DMS79 treated with DMSO at 0.1 percent for 48 hours (cell line): ENCODE data around the gene EMILIN3.

Experiments
- DNase-seq: peaks from one replicate; lab custom pipeline; 2025; lab: John Stamatoyannopoulos, UW

The EMILIN3 gene

GRCh38 chr20:41363601-41364000, 3.0 kb downstream of the EMILIN3 start:
- no peak for DNase-seq

- no peak for DNase-seq
Observed at GRCh38 chr20:41362748-41363140, 3.9 kb downstream of the EMILIN3 start.

DNA sequence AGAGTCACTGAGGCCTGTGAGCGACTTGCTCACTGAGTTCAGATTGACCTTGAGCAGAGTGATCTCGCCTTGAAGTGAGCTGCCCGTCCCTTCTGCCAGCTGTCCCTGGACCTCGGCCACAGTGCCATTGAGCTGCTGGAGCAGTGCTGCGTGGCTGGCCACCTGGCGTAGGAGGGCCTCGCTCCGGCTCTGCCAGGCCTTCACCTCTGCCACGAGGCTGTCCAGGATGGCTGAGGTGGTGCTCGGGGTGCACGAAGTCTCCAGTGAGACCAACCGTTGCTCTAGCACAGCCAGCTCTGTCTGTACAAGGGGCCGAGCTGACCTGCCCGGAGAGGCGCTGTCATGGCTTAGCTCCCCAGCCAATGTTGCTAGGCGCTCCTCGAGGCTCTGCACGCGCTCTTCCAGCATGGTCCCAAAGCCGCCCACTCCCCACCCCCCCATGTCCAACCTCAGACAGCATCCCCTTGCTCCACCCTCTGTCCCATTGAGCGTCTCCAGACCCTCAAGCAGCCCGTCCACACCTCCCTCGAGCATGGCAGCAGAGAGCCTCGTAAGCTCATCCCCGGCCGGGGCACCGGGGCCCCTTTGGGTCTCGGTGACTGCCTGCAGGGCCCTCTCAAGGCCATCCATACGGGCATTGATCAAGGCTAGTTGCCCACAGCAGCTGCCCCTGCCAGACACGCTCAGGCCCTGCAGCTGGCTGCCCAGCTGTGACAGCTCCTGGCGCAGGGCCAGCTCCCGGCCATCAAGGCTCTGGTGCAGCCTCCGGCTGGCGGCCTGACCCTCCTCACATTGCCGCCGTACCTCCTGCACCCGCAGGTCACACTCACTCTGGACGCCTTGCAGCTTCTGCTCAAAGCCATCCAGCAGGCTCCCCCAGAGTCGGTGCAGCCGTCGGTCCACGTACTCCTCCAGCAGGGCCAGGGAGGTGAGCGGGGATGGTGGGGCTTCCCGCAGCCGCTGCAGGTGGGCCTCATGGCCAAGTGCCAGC, 4.6 kb downstream of the EMILIN3 start:
- DNase-seq, result peak; percentile 1

GRCh38 chr20:41360831-41361756, 5.5 kb downstream of the EMILIN3 start:
- no peak for DNase-seq

GRCh38 chr20:41359541-41360011, 7.0 kb downstream of the EMILIN3 start:
- no peak for DNase-seq

GRCh38 chr20:41358717-41359116, 7.9 kb downstream of the EMILIN3 start:
- no peak for DNase-seq

GRCh38 chr20:41358230-41358629, 8.4 kb downstream of the EMILIN3 start:
- DNase-seq, result no peak

- no peak for DNase-seq
Observed at GRCh38 chr20:41357424-41358163, 9.0 kb downstream of the EMILIN3 start.

GRCh38 chr20:41356951-41357350, 9.7 kb downstream of the EMILIN3 start:
- no peak for DNase-seq

- DNase-seq, result no peak
Observed at GRCh38 chr20:41355598-41356203, 10.9 kb downstream of the EMILIN3 start.

- no peak for DNase-seq
Observed at GRCh38 chr20:41355192-41355591, 11.4 kb downstream of the EMILIN3 start.

DNA sequence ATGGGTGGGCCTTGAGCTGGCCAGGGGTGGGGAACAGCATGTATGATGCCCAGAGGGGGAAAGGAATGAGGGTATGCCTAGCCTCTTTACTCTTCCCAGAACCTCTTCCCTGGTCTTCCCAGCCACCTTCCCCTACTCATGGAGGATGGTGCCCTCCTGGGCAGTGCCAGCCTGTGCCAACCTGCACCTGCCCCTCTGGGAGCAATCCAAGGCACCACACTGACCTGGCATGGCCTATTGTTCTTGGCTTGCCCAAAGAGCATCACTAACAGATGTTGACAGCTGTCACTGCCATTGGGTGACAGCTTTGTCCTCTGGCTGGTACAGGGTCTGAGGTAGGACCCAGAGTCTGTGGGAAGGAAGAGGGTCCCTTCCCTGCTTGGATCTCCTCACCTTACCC, 13.1 kb downstream of the EMILIN3 start:
- no peak for DNase-seq

DNA sequence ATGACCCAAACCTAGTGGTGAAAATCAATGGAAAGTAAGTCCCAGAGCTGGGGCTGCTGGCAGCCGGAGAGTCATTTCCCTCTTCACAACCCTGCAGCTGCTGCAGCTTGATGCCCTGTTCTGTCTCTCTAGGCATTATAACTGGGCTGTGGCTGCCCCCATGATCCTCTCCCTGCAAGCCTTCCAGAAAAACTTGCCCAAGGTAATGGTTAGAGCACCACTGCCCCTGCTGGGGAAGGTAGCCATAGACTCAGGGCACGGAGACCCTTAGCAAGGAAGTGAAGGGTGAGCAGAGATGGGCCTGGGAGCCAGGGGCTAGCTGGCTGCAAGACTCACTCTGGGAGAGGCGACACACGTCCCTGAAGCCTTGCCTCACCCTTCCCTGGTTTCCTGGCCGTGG, 14.0 kb downstream of the EMILIN3 start:
- no peak for DNase-seq

- no peak for DNase-seq
Observed at GRCh38 chr20:41352106-41352505, 14.5 kb downstream of the EMILIN3 start.

DNA sequence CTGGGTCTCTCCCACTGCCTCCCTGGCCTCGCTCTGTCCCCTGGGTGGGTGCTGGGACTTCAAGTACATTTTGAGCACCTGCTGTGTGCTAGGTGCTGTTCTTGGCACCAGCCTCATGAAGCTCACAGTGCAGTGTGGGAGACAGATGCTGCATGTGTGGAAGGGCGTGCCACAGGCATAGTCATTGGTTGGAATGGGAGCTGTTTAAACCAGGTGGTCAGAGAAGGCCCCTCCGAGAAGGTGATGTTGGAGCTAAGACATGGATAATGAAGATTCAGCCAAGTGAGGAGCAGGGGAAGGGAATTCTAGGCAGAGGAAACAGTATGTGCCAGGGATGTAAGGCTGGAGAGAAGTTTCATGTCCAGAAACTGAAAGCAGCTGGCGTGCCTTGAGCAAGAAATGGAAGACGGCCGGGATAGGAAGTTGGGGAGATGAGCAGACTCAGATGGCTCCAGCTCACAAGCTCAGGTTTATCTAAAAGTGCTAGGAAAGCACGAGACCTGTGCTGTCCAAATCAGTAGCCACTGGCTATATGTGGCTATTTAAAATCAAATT, 16.1 kb downstream of the EMILIN3 start:
- DNase-seq, result no peak

- no peak for DNase-seq
Observed at GRCh38 chr20:41349943-41350342, 16.7 kb downstream of the EMILIN3 start.

DNA sequence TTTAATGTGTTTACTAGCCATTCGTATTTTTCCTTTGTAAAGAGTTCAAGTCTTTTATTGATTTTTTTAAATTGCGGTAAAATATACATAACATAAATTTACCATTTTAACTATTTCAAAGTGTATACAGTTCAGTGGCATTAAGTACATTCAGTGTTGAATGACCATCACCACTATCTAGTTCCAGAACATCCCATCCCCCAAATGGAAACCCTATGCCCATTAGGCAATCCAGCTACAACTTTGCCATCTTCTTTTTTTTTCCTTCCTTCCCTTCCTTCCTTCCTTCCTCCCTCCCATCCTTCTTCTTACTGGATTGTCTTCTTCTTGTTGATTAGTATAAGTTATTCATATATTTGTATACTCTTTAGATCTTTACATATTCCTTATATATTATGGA, 17.4 kb downstream of the EMILIN3 start:
- no peak for DNase-seq

GRCh38 chr20:41348430-41349172, 18.0 kb downstream of the EMILIN3 start:
- no peak for DNase-seq

- DNase-seq, result no peak
Observed at GRCh38 chr20:41347523-41348429, 18.8 kb downstream of the EMILIN3 start.
